HG03571 (cell line): ENCODE data around the gene MAP2.

Experiments
- ATAC-seq: cut with Tn5 transposase; IDR thresholded peaks from one replicate; pipeline ENCODE4 v1.9.1; 2021; ENCODE audit not compliant: unreplicated experiment

Gene MAP2

DNA sequence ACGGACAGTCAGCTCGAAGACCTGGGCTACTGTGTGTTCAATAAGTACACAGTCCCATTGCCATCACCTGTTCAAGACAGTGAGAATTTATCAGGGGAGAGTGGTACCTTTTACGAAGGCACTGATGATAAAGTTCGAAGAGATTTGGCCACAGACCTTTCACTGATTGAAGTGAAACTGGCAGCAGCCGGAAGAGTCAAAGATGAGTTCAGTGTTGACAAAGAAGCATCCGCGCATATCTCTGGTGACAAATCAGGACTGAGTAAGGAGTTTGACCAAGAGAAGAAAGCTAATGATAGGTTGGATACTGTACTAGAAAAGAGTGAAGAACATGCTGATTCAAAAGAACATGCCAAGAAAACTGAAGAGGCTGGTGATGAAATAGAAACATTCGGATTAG lies 270.9 kb downstream of the MAP2 start:
- ATAC-seq: no peak

DNA sequence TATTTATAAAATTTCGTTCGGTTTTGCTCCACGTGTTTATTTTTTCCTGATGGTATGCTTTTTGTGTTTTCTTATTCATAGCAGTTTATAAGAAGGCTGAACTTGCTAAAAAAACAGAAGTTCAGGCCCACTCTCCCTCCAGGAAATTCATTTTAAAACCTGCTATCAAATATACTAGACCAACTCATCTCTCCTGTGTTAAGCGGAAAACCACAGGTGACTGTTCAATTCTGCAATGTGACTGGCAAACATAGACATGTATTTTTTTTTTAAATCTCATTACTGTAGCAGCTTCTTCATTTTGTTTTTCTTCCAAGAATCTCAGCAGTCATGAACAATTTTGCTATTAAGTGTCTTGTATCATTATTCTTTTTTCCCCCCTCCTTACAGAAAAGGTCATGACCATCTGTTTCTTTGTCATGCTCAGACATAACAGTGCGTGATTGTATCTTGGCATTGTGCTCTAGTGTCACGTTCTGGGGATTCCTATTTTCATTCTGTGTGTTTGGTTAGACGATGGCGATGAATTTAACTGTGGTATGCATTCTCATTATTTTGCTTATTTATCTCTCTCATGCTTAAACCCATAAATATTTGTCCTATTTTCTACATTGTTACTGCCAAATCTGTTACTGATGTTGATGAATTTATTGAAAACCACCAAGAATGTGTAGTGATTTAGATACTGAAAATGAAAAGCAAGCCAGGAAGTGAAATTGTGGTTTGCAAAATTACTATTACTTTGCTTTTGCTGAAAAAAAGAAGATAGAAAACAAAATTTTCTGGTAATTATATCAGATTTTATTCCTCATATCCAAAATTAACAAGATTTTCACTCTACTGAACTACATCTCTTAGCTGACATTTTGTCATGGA lies 273.2 kb downstream of the MAP2 start:
- peak; percentile 77 for ATAC-seq

DNA sequence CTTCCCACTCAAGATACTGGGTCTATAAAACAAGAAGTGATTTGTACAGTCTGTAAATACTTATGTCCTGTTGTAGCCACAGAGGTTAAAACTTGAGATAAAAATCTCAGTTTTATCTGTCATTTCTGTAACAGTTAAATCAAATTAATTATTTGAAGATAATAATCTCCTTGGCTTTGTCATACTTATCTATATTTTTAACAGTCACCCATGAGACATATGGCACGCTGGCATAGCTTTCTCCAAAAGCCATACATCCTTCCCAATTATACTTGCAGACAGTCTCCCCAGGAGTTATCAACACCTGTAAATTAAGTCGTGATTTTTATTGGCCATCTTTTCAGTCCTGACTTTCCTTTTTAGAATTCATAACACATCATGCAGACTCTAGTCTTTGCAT lies 278.9 kb downstream of the MAP2 start:
- no peak for ATAC-seq

DNA sequence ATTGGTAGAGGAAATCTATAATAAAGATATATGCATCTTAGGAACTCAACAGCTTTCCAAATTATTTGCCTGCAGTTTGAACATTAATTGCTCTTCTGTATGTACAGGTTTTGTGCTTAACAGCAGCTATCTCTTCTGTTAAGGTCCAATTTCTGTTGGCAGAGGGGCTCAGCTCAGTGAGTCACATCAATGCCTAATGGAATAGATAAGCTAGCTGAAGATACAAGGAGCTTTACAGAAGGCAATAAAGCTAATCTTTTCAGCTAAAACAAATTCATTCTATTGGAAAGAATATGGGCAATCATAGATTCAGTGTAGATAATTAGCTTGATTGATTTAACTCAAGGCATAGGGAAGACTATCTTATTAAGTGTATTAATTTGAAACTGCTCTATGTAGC lies 289.4 kb downstream of the MAP2 start:
- no peak for ATAC-seq

DNA sequence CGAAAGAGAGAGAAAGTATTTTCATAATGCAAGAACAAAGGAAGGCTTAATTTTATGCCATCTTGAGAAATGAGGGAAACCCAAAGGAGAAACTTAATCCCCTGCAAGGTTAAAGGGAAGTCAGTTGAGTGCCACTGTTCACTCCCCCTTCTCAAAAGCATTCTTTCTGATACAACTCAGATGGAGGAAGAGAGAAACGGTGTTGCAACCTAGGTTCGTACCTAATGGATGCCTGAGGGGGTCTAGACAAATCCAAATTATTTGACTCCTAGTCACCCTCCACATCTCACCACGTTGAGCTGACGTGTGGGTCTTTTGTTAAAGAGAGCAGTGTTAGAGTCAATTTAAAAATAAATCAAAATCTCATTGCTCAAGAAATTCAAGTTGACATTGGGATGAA lies 295.2 kb downstream of the MAP2 start:
- no peak for ATAC-seq

DNA sequence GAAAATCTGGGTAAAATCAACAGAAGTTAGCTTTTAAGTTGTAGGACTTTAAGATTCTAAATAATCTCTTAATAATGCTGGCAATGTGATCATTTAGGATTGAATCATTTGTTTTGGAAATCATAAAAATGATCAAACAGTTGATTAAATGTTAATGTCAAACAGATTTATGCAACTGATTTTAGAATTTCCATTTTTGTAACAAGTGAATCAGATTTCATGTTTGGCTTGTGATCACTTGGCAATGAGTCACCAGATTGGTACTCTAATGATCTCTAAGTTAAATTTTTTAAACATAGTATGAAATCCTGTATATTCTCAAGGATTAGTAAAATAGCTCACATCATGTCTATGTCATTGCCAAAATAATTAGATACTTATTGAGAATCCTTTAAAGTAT lies 297.6 kb downstream of the MAP2 start:
- ATAC-seq: no peak

DNA sequence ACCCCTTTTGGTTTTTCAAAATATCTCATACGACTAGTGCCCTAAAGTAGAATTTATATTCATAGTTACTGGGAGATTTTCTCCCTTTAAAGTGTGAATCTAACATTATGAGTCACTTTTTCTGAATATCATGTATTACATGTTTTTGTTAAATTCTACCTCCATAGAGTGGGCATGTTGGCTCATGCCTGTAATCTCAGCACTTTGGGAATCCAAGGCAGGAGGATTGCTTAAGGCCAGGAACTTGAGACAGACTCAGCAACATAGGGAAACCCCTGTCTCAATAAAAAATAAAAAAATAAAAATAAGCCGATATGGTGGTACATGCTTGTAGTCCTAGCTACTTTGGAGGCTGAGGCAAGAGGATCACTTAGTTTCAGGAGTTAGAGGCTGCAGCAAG lies 302.5 kb downstream of the MAP2 start:
- ATAC-seq: no peak

DNA sequence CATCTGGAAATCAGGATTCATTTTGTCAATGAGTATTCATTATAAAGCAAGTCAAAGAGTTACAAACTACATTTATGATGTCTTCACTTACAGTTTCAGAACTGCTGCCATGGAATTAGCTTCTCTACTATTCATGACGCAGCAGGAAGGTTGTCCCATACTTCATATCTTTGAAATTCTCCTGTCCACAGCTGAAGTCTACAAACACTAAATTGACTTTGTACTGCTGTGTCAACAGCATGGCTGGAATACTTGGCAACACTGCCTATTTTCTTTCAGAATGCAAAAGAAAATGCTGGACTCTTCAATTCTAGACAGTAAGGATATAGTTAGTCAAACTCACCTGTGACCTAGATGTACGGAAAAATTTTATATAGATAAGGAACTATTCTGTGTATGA lies 303.2 kb downstream of the MAP2 start:
- ATAC-seq: no peak

DNA sequence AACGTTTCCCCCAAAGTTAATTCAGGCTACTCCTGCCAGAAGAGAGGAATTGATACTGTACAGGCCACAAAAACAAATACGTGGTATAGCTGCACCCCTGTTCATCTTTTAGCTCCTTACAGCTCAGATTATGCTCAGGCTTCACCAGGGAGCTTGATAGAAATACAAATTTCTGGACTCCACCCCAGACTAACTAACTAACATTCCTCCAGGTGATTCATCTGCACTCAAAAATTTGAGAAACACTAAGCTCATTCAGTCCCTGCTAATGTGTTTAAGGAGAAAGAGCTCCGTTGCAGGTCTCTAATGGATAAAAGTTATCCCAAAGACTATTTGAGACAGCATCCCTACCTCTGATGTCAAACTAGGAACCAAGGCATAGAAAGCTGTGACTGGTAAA lies 311.0 kb downstream of the MAP2 start:
- no peak for ATAC-seq

DNA sequence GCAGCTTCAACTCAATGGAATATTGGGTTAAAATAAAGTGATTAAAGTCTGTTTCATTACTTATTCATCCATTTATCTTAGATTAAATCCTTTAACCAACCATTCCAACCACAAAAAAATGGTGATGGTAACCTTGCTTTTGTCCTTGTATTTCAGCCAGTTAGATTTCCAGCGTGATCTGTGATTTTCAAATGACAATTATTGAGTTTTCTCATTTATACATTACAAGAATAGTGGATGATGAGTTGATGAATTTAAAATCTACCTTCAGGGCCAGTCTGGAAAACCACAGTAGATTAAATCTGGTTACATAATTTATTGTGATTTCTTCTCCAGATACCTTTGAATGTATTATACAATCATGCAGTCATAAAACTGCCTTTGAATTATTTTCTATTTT lies 318.1 kb downstream of the MAP2 start:
- no peak for ATAC-seq

DNA sequence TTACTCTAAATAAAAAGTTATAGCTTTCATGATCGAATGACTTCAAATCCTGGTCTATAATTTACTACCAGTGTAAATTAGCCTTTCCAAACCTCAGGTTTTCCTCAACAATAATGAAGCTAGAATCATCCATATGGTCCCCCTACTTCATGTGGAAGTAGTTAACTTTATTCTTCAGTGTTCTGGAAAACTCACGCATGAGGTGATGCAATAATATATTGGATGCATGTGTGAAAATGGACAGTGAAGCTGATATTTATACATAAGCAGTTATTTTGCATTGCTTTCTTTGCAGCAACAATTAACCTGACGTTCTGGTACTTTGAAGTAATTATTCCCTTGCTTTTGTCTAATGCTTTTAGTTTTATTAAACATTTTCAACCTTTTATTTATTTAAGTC lies 329.2 kb downstream of the MAP2 start:
- ATAC-seq: no peak

DNA sequence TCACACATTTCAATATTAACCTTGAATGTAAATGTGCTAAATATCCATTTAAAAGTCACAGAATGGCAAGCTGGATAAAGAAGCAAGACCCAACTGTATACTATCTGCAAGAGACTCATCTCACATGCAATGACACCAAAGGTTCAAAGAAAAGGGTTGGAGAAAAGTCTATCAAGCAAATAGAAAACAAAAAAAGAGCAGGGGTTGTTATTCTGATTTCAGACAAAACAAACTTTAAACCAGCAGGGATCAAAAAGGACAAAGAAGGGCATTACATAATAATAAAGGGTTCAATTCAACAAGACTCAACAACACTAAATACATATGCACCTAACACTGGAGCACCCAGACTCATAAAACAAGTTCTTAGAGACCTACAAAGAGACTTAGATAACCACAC lies 333.3 kb downstream of the MAP2 start:
- ATAC-seq: no peak

DNA sequence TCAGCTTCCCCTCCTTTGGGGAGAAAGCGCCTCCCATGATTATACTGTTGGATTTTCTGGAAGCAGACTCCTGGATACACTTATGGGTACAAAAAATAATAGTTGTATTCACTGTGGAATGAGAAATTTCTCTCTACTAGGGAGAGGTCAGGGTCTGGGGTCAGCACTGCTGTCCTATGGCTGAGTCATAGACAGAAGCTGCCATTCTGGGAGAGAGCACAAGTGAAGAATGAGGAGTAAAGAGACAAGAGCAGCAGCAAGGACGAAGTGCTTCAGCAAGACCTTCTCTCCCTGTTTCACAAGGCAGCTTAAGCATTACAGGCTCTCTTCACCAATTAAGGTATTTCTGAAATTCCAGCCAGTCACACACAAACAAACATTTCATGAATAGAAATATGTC lies 337.7 kb downstream of the MAP2 start:
- no peak for ATAC-seq

DNA sequence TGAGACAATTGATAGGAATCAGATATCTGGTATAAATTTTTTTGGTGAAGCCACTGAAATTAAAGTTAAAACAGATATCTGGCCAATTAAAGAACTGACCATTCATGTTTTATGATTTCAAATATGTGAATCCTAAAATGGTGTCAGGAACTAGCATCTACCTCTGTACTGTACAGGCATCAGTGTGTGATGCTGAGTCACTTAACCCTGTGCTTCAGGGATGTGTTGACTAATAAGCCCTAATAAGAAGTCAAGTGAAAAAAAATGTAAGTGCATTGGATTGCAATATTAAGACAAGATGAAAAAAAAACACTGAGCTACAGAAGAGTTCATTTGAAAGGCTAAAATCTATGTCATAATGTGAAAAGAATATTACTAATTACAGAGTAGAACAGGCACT lies 338.7 kb downstream of the MAP2 start:
- no peak for ATAC-seq

DNA sequence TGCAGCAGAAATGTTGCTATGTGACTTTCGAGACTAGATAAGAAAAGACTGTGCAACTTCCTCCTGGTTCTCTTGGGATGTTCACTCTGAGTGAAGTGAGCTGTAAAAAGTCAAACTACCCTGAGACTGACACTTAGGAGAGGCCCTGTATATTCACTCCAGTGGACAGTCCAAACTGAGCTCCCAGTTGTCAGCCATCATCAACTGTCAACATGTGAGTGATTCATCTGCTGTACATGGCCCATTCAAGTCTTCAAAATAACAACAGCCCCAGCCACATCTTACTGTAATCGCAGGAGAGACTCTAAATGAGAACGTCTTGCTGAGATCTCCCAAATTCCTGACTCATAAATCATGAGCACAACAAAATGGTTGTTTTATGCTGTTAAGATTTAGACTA lies 339.3 kb downstream of the MAP2 start:
- ATAC-seq: no peak

DNA sequence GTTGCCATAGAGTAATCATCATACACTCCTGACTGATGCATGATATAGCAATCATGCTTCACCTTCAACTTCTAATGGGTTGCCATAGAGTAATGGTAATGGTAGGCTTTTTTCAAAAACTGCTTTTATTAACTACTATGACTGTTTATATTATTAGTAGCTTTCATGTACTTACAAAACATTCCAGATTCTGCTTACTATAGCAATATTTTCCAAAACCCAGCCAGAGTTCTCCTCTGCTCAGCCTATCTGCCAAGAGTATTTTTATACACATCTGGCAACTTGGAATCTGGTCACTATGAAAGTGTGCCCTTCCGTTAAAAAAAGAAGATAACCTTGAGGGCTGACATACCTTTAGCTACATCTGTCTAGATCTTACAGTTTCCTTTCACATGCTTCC lies 342.8 kb downstream of the MAP2 start:
- ATAC-seq: no peak

DNA sequence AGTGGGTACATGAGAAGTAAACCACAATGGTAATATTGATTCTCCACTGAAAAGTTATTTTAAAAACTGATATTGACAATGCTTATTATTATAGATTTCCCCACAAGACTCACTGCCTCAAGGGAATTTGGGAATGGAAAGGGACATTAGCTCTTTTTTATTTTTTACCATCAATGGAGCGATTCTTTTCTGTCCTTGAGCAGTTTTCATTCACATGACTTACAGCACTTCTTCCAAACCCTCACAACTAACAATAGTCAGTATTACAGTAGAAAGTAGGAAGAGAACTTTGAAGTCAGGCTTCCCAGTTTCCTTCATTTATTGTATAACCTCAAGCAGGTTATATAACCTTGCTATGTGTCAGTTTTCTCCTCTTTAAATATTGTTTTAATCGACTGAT lies 343.5 kb downstream of the MAP2 start:
- no peak for ATAC-seq

DNA sequence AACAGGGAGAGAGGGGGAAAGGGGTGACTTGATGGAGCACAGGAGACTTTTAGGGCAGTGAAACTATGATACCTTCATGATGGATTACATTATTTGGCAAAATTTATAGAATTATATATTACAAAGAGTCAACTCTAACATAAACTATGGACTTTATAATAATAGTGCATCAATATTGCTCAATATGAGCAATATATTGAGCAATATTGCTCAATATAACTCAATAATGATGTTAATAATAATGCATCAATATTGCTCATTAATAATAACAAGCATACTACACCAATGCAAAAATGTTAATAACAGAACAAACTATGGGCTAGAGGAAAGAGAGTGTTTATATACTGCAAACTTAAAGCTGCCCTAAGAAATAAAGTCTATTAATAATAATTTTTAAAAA lies 344.7 kb downstream of the MAP2 start:
- ATAC-seq: no peak

DNA sequence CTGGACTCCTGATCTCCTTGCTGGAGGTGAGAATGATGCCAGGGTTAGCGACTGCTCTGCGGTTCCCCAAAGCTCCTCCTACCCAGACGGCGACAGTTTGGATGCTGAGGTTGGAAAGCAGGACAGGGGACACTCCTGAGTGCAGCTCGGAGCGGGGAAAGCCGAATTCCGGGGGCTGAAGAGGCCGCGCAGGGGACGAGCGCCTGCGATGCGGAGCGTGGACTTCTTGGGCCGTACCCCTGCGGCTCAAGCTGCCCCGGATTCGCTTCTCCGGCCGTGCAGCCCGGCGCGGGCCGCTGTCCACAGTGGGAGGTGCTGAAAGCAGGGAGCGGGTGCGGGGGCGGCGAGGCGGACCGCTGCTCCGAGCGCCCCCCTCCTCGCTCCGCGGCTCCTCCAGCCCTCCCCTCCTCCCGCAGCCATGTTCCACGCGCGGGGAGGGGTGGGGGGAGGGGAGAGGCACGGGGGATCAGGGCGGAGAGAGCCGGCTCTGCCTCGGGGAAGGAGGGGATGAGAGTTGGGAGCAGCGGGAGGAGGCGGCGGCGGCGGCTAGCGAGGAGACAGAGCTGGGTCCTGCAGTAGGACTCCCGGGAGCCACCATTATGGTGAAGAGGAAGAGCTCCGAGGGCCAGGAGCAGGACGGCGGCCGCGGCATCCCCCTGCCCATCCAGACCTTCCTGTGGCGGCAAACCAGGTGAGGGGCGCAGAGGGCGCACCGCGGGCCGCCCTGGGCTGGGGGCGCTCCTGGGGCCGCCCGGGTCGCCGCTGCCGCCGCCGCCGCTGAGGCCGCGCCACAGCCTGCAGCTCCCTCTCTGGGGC lies 347.8 kb downstream of the MAP2 start, which contains the start of gene UNC80:
Gene UNC80, plus strand, starts transcription at position 359 of the 816 bp plus-strand sequence. Its CDS starts 241 bp downstream, at position 600.
- ATAC-seq: no peak

DNA sequence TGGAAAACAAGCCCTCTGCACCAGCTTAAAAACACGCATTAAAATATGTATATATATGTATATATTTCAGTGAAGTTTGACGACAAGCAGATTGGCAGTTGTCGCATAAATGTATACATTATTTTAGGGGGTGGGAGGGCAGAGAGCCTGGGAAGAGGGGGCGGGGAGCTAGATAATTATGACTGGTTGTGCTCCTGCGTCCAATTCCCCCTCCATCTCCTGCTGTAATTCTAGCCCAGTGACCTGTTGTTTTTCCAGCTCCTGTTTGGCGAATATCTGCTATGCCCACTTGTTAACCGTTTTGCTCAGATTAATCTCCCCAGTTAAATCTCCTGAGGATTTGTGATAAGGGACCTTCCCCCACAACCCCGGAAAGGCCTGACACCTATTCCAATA lies 348.4 kb downstream of the MAP2 start:
- ATAC-seq: no peak

DNA sequence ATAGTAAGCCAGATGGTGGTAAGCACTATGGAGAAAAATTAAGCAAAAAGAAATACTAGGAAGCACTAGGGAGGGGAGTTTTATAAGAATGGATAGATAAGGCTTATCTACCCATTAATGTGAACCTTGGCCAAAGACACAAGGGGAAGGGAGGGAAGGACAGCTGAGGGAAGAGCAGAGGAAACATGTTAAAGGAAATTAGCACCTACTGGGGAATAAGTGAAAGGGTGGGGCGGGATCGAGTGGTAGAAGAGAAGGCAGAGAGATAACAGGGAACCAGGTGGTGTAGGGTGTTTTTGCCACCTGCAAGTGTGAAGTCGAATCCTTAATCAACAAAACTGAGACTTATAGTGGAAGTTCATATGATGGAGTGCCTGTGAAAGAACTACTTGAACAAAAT lies 349.5 kb downstream of the MAP2 start:
- ATAC-seq: no peak
